Left cardiac atrium (tissue), 4 donors: ENCODE measurements around the gene RPTOR. TPM values are rescaled to one million over a fixed set of nuclear protein-coding genes. Genes with fewer than 3 reads are reported as not detected.

Experiments used
- ATAC-seq, 2 donors: fragments of 200-7000 bp; cut with Tn5 transposase; one replicate each; pipeline ENCODE4 v1.9.1; 2020; ENCODE audit warnings: mild to moderate bottlenecking in 2 of 2, moderate library complexity in 2 of 2
- DNase-seq: peaks from one replicate; pipeline ENCODE4 v3.0.0-alpha.2; 2020
- intact Hi-C, 2 donors: fragments of 100-400 bp; cut with DNase I; formaldehyde crosslinking; loops; one replicate each; pipeline versions ENCODE4 v1.14.1 to v1.15.1; 2022 to 2023
- total RNA-seq, 2 donors: library from RNA; stranded (reverse); fragmentation: NEBNext Ultra II Directional; extraction: Animal tissue kit (Norgen Biotek cat#: 25700); gene quantifications; one replicate each; pipeline ENCODE4 v1.2.1, GENCODE V29; 2021
- donor health status: DM: no; HTN: yes; CAD: no.
- donor health status: DM: no; HTN: yes; CAD: no; lungs with severe emphysema.
- donor health status: DM: yes; HTN: yes; CAD: no.
- donor health status: Dilated cardiomyopathy.

Gene RPTOR
- total RNA-seq, 2 donors from 2014 or later, result 18.9 to 22.9 TPM

DNA sequence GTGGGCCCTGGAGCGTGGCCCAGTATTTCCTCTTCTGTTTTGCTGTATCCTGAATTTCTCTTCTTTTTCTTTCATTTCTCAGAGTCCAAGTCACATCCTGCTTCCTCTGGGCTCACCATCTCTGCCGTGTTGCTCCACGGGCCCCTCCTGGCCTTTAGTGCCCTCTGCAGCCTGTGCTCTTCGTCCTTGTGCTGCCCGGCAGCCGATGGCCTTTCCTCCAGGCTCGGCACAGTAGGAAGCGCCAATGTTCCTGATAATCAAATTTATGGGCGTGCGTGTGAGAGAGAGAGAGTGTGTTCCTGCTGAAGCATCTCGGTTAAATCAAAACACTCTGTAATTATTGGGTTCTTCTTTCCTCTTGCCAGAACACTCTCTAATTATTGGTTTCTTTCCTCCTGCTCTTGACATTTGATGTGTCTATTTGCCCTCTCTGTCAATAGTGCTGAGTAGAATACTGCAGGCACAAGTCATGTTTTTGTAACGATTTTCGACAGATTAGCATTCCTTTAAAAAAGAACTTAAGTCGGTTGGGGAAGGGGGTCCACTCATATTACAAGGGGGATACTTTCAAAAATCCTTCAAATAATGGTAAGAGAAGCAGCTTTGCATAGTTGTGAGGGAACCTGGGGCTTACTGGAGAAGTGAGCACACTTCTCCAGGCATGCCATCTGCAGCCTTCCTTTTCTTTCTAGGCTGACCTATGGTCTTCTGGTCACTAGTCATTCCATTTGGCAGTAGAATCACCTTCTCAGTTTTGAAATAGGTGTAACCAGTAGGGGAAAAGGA lies 126.6 kb downstream of the RPTOR start:
- intact Hi-C loops, result no loop called here
- no peak for ATAC-seq
- DNase-seq, result no peak

DNA sequence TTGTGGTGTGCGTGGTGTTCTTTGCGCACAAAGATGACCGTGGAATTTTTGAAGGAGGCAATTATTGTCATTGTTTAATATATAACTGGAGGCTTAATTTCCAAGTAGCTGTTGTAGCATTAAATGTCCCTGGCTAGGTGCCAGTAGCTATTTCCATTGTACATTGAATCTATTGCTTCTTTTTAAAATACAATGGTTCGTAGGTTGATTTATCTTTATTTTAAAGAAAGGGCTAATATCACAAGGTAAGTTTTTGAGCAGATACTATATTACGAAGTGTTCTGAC lies 127.1 kb downstream of the RPTOR start:
- DNase-seq (no peak), ATAC-seq (no peak)
- intact Hi-C loops, result no loop called here

DNA sequence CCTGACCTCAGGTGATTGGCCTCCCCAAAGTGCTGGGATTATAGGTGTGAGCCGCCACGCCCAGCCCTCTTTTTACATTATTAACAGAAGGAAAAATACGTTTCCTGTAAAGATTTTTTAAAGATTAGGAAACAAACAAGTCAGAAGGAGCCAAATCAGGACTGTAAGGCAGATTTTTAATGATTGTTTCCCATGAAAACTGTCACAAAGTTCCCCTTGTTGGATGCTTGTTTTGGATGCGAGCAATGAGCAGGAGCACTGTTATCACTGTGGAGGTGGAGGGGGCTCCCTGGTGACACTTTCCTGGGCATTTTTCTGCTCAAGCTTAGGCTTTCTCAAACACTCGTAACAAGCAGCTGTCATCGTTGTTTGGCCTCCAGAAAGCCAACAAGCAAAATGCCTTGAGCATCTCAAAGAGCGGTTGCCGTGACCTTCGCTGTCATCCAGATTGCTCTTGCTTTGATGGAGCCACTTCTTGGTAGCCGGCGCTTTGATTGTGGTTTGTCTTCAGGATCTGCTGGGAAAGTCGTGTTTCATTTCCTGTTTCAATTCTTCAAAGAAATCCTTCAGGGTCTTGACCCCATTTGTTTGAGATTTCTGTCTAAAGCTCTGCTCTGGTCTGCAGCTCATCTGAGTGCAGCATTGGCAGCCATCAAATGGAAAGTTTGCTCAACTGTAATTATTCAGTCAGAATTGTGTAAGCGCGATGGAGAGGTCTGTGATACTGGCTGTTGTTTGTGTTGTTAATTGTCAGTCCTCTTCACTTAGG lies 128.7 kb downstream of the RPTOR start:
- no peak for ATAC-seq
- no peak for DNase-seq
- intact Hi-C loops, result no loop called here

DNA sequence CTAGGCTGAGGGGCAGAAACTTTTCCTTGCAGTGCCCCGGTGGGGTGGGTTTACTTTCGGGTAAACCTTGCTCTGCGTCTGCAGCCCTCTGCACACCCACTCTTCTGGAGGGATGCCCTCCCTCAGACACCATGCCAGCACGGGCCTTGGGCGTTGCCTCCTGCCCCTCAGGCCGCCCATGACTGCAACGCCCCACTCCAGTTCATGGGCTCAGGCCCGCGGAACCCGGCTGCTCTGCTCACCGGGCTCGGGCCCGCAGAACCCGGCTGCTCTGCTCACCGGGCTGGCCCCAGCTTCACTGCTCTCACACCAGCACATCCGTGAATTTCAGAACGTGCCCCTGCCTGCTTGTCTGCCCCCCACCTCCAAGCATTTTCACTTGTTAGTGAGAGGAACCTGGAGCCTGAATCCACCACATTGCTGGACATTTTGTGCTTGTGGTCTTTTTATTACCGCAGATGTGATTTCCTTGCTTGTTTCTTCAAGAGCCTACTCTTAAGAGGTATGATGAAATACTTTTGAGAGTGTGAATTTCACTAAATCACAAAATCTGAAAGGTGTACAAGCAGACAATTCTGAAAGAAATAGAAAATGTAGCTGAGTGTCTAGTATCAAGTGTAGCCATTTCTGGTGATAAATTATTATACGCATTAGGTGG lies 130.9 kb downstream of the RPTOR start:
- intact Hi-C loops, result no loop called here
- no peak for DNase-seq
- no peak for ATAC-seq

DNA sequence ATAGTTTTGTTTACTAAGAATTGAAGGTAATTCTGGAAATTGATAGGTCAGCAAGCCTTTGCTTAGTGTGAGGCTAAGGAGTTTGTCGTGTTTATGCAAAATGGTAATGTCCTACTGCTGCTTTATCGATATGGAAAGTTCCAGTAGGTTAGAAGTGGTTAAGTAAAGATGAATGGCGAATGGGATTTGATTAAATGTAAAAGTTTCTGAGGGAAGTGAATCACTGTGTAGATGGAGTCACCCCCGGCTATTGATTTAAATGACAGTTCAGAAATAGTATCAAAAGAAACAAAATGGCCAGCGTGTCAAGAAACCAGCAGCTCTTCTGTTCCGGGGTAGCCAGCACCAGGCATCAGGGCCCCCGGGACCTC lies 131.4 kb downstream of the RPTOR start:
- intact Hi-C loops, result no loop called here
- no peak for DNase-seq
- no peak for ATAC-seq

DNA sequence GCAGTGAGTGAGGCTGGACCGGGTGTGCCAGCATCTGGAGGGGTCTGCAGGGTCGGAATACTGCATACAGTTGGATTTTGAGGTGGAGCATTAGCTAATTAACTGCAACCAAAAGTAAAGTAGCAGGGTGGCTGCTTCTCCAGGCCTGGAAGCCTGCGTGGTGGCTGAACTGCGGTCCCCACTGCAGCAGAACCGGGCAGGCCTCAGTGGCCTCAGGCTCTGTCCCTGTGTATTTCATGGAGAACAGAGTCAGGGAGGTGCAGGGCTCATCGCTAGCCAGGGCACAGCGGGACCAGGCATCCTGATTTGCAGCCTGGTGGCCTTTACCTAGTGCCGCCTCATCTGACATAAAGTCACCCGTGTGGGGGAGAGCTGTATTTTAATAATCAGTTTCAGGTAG lies 131.9 kb downstream of the RPTOR start:
- no peak for ATAC-seq
- DNase-seq, result no peak
- intact Hi-C loops, result no loop called here

DNA sequence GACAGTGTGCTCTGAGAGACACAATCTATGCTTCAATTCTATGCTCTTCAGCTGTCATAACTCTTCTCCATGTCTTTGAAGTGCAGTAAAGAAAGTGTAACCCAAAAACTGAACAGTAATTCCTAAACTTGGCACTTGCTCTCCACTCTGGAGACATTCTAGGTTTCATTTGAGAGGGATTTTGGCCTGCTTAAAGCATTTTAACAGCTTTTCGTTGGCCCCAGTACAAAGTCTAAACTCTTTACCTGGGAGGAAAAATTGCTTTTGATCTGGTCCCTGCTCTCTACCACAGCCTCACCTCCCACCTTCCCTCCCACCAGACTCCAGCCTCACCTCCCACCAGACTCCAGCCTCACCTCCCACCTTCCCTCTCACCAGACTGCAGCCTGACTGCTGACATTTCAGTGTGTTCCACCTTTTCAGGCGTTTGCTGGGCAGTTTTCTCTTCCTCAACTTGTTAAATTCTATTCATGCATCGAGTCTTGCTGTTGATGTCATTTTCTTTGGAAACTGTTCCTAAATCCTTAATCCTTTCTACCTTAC lies 132.6 kb downstream of the RPTOR start:
- intact Hi-C loops, result no loop called here
- no peak for DNase-seq
- ATAC-seq, result no peak

DNA sequence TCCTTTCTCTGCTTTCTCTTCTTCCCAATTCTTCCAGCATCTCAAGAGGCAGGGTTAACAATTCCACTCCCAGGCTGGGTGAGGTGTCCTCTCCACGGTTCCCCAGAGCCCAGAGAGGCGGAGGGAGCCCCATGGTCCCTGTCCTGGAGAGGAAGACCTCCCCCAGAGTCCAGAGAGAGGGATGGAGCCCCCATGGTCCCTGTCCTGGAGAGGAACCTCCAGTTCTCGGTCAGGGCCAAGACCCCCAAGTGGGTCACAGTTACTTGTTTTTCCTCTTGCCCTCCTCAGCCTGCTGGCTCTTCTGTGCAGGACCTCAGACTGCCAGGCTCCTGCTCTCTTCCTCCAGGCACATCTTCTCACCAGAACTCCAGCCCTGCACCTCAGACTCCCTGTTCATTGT lies 135.2 kb downstream of the RPTOR start:
- no peak for DNase-seq
- no peak for ATAC-seq
- intact Hi-C loops, result no loop called here

DNA sequence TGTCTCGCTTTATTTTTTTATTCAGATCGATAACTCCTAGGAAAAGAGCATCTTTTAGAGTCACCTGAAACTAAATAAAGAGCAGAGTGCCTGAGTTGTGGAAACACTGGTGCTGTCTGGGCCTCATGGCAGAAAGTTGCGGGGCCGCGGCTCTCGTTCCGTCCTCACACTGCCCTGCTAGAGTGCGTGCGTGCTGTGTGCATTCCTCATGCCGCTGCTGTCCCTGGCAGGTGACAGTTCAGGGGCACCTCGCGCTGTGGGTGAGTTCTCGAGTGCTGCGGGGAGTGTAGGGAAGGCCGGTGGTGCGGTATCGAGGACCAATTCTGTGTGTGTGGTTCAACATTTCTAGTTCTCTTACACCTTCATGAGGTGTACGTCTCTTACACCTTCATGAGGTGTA lies 136.6 kb downstream of the RPTOR start:
- intact Hi-C loops, result no loop called here
- DNase-seq (no peak), ATAC-seq (no peak)

DNA sequence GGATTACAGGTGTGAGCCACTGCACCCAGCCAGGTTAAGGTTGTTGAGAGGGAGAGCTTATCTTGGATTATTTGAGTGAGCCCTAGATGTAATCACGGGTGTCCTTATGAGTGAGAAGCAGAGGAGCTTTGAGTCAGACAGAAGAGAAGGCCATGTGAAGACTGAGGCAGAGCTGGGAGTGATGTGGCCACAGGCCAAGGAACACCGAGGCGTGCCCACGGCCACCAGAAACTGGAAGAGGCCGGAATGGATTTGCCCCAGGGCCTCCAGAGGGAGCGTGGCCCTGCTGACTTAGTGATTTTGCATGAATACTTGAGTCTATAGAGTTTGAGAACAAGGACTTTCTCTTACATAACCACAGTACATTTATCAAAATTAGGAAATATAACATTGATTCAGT lies 137.7 kb downstream of the RPTOR start:
- DNase-seq (no peak), ATAC-seq (no peak)
- intact Hi-C loops, result no loop called here

DNA sequence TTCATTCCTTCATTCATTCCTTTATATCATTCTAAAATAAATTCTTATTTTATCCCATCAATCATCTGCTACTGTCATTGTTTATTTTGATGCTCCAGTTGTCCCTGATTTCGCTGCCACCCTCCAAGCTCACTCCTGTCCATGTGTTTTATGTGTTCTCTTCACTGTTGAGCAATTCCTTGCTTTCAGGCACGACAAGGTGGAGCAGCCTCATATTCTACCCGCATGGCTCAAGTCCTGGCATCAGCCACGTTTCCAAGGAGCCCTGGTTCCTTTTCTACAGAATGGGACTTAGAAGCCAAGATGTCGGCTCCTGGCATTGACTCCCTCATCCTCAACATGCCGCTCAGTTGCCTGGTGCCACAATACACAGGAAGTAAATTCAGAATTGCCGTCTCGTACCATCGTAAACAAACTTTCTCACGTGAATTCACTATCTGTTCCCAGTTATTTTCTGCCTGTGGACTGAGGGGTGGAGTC lies 139.0 kb downstream of the RPTOR start:
- no peak for DNase-seq
- intact Hi-C loops, result no loop called here
- no peak for ATAC-seq

DNA sequence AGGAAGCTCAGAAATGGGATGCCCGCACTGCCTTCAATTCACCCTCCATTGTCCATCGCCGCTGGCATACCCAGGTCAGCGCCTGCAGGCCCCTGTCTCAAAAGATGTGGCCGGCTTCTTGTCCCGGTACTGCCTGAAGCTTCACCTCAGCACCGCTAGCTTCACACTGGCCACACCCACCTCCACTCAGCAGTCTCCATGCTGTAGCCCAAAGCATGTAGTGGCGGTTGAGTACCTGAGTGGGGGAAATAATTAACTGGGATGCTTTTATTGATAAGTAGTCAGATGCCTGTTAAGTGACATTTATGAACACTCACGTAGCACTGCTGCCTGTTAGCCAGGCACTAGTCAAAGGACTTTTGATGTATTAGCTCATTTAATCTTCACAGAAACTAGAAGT lies 143.2 kb downstream of the RPTOR start:
- intact Hi-C loops, result no loop called here
- ATAC-seq, result no peak
- no peak for DNase-seq

DNA sequence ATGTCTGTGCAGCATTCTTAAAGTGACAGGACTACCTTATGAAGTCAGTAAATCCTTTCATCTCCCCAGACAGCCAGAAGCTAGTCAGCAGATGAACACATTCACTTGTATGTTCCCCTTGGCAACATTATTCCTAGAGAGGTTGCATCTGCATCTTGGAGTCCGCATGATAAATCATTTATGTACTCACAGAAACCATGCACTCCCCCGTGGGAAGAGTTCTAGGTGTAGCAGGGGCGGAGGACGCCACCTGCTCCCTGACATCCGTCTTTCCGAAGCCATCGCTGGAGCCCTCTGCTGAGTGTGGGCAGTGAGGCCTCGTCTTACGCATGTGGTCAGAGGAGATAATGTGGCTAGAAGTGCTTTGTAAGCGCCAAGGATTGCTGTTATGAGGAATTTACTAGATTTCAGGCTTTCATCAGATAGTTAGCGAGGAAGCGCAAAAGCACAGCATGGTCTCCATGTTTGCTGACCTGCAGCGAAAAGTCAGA lies 144.5 kb downstream of the RPTOR start:
- ATAC-seq, result no peak
- intact Hi-C loops, result no loop called here
- no peak for DNase-seq

DNA sequence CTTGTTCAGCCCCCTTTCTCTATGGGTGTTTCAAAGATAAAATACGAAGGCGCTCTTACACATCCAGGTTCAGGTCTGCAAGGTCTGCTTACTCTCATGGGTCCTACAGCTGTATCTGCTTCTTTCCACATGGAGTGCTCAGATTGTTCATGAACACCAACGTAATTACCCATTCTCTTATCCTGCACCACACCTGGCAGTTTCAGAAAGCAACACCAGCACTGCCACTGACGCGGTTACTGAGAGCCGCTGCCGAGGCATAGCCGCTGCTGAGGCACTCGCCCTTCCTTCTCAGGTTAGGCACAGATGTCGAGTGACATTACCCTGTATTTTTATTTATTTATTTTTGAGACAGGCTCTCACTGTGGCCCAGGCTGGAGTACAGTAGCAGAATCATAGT lies 147.1 kb downstream of the RPTOR start:
- DNase-seq, result no peak
- intact Hi-C loops, result no loop called here
- no peak for ATAC-seq

DNA sequence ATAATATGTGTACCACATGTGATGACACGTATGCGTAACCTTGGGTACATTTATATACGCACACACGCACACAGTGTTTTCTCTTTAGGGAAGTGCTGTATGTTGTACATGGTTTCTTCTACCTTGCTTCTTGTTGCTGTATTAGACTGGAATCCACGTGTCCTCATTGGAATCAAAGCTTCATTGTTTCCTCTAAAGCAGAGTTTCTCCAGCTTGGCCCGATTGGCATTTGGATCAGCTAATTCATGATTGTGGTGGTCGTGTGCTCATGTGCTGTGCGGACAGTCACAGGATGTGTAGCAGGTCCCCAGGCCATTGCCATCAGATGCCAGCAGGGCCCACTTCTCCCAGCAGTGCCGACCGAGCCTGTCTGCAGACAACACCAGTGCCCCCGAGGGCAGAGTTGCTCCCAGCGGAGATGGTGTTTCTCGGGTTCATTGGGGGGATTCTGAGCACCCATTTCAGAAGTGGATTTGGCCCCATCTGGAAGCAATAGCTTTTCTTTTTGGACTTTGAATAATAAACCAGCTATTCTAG lies 148.4 kb downstream of the RPTOR start:
- ATAC-seq, result no peak
- DNase-seq, result no peak
- intact Hi-C loops, result no loop called here

DNA sequence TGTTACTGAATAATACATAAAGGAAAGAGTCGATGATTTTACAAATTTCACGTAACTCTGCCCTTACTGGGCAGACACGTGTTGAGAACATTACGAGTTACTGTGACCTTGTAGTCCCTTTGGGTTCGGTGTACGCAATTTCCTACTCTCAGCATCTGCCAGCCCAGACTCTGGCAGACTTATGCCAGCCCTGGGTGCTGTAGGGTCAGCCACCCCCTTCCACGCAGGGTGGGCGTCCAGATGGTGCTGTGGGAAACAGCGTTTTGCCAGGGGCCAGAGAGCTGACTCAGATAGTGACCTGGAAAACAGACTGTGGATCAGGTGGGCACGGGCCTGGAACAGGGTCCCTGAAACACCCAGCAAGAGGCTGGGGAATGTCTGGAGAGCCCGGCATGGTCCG lies 148.9 kb downstream of the RPTOR start:
- peak in 1 of 2 donors; percentile 40 for ATAC-seq
- intact Hi-C loops, result no loop called here
- no peak for DNase-seq

DNA sequence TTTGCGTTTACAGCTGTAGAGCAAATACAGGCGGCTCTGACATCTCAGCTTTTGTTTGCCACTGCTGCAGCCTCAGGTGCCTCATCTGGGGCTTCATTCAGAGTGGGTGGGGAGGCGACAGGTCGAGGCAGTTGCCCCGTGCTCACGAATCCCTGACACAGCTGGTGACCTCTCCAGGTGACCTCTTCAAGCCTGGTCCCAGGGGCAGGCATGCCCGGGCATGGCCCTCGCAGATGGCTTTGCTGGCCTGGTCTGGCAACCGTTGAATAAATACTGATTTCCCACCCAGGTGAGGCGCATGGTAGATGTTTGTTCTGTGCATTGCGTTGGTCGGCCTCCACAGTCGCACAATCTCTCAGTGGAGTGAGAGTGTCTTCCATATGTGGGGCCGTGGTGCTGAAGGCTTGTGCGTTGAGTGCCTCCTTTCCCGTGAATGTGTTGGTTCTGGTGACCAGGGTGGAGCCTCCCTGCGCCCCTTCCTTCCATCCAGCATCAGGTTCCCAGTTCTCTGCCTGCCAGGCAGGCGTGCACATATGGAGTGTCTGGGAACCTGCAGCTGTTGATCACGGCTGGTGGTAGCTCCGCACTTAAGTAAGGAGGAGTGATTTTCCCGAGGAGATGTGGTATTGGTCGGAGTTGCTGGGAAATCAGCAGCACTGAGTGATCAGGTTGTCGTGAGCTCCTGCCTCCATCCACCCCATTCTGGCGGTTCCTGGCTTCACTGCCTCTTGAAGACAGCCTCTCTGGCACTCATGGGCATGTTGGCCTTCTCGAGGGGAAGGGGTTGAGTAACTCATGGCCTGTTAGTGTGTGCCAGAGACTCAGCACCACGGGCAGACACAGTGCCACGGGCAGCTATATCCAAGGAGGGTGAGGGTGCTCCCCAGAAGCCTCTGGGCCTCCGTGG lies 149.7 kb downstream of the RPTOR start:
- intact Hi-C loops, result no loop called here
- ATAC-seq, result peak in 1 of 2 donors; percentile 67
- DNase-seq, result no peak

DNA sequence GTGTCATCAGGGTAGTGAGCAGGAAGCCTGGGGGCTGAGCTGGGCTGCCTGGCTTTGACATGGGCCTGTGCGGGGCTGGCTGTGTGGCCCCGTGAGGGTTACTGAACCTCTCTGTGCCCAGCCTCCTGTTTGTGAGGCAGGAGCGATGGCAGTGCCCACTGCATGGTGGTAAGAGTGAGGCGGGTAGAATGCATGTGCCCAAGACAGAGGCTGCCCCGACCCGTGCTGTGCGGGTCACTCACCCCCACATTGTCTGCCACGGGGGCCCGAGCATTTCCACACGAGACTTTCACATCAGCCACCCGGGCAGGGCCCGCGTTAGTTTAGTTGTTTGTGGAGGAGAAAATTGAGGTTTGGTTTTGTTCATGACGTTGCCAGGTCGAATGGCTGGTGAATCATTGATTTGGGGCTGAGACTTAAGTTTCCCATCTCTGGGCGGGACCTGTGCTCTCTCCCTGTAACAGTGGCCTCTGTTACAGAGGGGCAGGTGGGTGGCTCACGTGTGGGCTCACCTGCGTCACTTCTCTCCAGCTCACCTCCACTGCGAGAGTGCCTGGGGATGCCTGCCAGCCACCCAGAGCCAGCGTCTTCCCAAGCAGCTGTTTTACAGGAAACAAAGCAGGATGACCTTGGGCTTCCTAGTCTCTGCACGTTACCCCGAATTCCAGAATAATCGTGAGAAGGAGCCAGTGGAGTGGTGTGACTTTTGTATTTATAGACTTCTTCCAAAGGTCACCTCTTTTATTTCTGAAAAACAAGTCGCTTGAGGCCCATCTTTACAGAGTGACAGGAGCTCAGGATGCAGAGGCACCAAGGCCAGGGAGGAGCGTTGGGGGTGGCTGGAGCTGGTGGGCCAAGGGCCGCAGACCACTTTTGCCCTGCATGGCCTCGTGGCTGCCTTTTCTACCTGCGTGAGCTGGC lies 150.6 kb downstream of the RPTOR start:
- ATAC-seq (no peak), DNase-seq (no peak)
- intact Hi-C loops, result no loop called here
